HG03442 (cell line): ENCODE results near the gene DAP3.
"Not testable (repeated sequence)": the region's sequence is repeated elsewhere in the genome, so short reads cannot be mapped to it uniquely, and the experiment has no call there.

Experiments used
- ATAC-seq: cut with Tn5 transposase; IDR thresholded peaks from one replicate; pipeline ENCODE4 v1.9.1; 2021; ENCODE audit warnings: mild to moderate bottlenecking, moderate library complexity; ENCODE audit not compliant: unreplicated experiment

DAP3 gene

DNA sequence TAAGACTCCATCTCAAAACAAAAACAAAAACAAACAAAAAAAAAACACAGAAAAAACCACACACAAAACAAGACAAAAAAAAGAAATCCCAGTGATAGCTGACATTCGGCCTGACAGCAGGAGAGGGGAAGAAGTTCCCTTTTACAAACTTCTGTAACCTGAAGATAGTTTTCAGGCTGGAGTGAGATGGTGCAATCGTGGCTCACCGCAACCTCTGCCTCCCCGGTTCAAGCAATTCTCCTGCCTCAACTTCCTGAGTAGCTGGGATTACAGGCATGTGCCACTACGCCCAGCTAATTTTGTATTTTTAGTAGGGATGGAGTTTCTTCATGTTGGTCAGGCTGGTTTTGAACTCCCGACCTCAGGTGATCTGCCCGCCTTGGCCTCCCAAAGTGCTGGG, 75.1 kb downstream of the DAP3 start:
- ATAC-seq: not testable (repeated sequence)

DNA sequence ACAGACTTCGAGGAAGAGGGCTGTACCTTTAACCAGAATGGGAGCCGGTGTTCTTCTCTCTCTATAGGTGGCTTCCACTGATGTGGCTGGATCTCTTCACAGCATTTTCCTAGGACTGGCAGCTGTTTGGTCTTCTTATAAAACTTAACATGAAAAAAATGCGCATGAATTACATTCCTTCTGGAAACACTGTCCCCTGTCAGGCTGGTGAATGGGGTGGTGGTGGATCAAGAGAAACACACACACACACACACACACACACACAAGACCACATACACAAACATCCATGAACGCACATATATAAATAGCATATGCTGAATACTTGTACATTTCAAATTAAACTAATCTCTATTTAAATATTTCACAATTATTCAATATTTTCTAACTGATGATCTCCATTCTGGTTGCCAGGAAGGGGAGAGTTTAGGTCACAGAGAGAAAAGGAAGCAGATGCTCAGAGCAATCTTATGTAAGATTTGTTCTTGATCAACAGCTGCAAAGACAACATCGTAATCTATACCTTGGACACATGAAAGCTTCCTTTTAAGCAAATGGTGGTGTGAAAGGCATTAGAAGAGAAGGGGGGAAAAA, 78.6 kb downstream of the DAP3 start:
- ATAC-seq: not testable (repeated sequence)

DNA sequence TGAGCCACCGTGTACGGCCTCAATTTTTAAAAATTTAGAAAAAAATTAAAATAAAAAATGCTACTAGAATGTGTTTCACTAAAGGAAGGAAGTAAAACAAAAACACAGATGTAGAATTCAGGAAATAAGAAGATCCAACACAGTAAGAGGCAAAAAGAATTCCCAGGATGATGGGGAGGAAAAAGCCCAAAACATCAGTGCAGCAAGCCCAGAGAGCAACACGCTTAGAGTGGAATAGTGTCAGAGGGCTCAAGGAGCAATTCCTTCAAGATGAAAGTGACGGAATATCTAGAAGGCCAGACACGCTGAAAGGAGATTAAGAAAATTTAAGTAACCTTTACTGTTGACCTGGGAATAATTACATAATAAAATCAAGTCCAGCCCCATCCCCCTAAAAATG, 80.4 kb downstream of the DAP3 start:
- ATAC-seq: no peak

DNA sequence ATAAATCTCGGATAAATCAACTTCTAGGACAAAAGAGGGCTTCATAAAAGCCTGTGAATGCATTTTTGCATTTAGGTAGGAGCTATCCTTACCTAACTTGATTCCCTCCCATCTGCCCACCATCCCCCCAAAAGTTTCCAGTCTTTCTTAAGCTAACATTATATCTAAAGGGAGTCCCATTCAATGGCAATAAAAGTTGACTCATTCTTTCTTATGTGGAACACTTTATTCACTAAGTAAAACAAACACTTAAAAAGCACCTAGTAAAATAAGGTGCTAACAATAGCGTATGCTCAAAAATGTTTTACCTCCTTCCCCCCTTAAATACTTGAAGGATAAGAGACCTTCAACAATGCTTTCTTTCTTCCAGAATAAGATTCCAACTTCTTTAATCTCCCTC, 84.3 kb downstream of the DAP3 start:
- ATAC-seq: no peak

DNA sequence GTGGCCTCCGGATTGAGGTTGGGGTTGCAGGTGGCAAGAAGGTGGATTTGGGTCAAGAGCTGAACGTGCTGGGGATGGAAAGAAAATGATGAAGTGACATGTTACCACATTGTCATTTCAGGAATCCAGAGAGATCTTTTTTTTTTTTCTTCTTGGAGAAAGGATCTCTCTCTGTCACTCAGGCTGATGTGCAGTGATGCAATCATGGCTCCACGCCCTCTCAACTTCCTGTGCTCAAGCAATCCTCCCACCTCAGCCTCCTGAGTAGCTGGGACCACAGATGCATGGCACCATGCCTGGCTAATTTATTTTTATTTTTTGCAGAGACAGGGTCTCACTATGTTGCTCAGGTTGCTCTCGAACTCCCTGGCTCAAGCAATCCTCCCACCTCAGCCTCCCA, 87.5 kb downstream of the DAP3 start:
- ATAC-seq: no peak

DNA sequence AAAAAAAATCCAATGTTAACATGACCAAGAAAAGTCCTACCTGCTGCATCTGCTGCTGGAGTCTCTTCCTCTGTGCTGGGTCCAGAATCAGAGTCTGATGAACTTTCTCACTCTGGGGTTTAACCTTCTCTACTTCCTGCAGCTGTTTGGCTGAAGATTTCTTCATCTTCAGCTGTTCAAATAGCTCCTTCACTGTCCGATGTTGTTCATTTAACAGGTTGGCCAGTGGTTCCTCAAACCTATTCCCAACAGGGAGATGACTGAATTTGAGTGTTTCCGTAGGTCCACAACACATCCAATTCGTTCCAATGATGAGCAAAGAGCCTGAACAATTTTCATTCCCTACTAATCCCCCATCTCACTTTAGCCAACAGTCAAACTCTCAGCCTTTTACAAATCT, 88.7 kb downstream of the DAP3 start:
- no peak for ATAC-seq
